ENCODE data around the gene GPR85.

DNA sequence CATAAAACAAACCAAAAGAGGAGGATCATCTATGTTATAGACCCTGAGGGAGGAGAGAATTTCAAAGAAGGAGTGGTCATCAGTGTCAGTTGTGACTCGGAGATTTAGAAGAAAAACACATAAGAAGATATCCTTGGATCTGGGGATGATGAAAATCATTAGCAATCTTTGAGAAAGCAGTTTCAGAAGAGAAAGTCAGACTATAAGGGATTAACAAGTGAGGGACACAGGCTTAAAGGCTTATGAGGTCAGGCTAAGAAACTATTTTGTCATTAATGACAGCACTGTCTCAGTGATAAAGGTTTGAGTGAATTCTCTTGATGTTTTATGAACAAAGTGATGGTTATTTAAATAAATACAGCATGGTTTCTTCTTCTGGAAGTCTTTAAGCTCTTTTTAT lies 6.1 kb upstream of the GPR85 start:
- TF ChIP-seq YY1 (IDR thresholded peaks at IDR 0.05; ENCODE audit: insufficient read depth, insufficient read length) = no peak
- no peak for TF ChIP-seq SUZ12 (IDR thresholded peaks at IDR 0.05; ENCODE audit: extremely low read depth, insufficient read depth, insufficient read length)

All from NT2/D1 (cell line).